GM13977 (cell line): Measurements from ENCODE around the gene EPB41L3.

Experiments used
- DNase-seq: peaks from one replicate; pipeline ENCODE4 v3.0.0; 2012; ENCODE audit warnings: low spot score
- in situ Hi-C: fragments of 300-500 bp; cut with MboI; formaldehyde crosslinking; loops from one replicate; pipeline ENCODE4 v1.12.0; 2022; ENCODE audit warnings: low sequenced_read_pairs, low pct_unique_long_range_greater_than_20kb, mixed read lengths, inconsistent platforms; ENCODE audit not compliant: unreplicated experiment
- TF ChIP-seq, protein P1 (sequence below): IDR thresholded peaks from 2 replicates; pipeline ENCODE4 v1.5.1; 2012; ENCODE audit warnings: mild to moderate bottlenecking, control low read depth; ENCODE audit not compliant: insufficient read depth; ENCODE audit errors: extremely low read depth, missing control alignments

EPB41L3 gene

DNA sequence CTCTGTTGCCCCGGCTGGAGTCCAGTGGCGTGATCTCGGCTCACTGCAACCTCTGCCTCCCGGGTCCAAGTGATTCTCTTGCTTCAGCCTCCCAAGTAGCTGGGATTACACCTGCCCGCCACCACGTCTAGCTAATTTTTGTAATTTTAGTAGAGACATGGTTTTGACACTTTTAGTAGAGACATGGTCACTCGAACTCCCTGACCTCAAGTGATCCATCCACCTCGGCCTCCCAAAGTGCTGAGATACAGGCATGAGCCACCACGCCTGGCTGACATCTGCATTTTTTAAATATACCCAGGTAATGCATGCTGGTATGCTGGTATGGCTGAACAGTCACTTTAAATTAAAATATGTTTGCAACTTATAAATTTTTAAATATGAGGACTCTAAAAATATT is 91.9 kb downstream of the EPB41L3 start:
- DNase-seq, result no peak
- in situ Hi-C loops, result no loop called here
- TF ChIP-seq, protein P1, sequence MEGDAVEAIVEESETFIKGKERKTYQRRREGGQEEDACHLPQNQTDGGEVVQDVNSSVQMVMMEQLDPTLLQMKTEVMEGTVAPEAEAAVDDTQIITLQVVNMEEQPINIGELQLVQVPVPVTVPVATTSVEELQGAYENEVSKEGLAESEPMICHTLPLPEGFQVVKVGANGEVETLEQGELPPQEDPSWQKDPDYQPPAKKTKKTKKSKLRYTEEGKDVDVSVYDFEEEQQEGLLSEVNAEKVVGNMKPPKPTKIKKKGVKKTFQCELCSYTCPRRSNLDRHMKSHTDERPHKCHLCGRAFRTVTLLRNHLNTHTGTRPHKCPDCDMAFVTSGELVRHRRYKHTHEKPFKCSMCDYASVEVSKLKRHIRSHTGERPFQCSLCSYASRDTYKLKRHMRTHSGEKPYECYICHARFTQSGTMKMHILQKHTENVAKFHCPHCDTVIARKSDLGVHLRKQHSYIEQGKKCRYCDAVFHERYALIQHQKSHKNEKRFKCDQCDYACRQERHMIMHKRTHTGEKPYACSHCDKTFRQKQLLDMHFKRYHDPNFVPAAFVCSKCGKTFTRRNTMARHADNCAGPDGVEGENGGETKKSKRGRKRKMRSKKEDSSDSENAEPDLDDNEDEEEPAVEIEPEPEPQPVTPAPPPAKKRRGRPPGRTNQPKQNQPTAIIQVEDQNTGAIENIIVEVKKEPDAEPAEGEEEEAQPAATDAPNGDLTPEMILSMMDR, result no peak

DNA sequence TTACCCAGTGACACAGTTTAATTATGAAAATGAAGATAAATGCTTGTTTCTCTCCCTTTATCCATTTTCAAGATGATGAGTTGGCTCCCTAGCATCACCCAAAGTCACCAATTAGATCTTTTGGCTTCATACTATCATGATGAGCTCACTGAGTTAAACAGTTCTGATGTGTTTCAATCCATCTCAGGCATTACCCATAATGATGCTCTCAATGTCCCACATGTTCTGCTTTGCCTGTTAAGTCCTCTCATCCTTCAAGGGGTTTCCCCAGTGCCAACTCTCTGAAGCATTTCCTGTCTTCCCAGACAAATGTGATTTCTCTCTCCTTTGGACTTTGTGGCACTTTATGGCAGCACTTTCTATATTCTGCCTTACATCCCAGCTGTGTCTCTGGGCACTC is 92.6 kb downstream of the EPB41L3 start:
- in situ Hi-C loops, result no loop called here

DNA sequence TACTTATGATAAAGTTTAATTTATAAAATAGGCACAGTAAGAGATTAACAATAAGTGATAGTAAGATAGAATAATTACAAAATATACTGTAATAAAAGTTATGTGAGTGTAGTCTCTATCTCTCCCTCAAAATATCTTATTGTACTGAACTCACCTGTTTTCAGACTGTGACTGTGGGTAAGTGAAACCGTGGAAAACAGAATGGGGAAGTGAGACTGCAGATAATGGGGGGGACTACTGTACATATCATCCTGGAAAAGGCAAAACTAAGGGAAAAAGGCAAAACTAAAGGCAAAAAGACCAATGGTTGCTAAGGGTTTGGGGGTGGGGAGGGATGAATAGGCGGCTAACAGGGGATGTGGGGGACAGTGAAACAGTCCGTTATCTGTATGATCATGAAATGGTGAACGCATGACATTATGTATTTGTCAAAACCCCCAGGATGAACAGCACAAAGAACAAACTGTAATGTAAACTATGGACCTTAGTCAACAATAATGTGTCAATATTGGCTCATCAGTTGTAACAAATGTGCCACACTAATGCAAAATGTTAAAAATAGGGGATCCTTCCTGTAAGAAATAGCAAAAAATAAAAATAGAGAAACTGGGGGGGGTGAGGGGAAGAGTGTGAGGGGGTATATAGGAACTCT is 93.8 kb downstream of the EPB41L3 start:
- in situ Hi-C loops, result no loop called here
- TF ChIP-seq, protein P1, result no peak
- DNase-seq, result no peak

More for the DNA sequence above, 92.6 kb downstream of the EPB41L3 start:
- TF ChIP-seq, protein P1, result no peak
- DNase-seq, result no peak

DNA sequence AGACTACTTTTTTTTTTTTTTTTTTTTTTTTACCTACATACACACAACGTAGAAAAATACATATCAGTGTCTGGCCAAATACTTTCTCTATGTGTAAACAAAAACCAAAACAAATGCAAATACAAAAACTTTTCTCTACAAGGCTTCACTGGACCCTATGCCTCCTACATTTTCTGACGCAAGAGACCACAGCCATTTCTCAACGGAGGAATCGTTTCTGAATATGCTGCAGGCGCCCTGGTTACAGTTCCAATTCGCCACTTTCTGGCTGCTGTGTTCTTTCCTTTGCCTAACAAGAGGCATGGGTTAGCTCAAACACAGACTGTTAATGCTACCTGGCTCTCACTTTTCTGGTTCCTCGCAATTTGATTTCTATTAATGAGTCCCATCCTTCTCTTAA is 96.4 kb downstream of the EPB41L3 start:
- TF ChIP-seq, protein P1, result no peak

DNA sequence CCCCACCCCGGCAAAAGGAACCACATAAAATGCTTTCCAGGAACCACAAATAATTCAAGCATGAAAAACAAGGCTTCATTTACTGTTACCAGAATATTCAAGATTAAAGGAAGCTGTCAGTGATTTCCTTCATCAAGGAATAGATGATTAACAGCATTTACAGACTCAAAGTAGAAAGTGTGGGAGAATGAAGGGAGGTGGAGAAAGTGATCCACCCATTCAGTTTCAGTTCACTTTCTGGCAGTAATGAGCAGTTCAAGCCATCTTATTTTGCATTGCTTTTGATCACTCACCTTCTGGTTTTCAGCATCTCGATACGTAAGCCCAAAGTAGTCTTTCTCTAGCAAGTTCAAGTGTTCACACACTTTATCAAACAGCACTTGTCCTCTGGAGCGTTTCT is 99.0 kb downstream of the EPB41L3 start:
- DNase-seq, result peak; percentile 17
- in situ Hi-C loops, result no loop called here
- TF ChIP-seq, protein P1, result no peak

More for the DNA sequence above, 96.4 kb downstream of the EPB41L3 start:
- in situ Hi-C loops, result no loop called here
- no peak for DNase-seq

DNA sequence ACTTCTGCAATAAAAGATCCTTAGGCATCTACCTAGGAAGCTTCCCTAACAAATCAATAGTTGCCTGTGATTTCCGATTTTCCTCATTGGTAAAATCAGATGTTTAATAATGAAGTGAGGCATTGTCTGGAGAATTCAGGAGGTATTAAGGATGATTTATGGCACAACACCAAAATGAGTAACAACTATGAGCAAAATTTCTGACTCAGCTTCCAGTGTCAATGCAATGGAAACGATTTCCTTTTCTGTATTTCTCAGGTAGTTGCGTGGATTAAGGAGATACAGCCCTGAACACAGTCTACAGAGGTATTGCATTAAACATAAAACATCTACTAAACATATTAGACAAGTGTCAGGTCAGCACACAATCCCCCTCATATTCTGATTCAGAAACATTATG is 99.5 kb downstream of the EPB41L3 start:
- no peak for DNase-seq
- TF ChIP-seq, protein P1, result no peak
- in situ Hi-C loops, result no loop called here
